ENCODE data around the gene ARHGAP20. TPM values are rescaled to one million over a fixed set of nuclear protein-coding genes. Genes with fewer than 3 reads are reported as not detected.

ARHGAP20 gene
- total and polyA plus RNA-seq, 2 of the 8 experiments (the other 6 are each of a cell fraction or from before 2014, with no cell fraction given): 0.05 to 0.28 TPM

- H2AK5ac ChIP-seq (ENCODE audit: low read depth, low read length): no peak overlapping the region
- no peak overlapping the region for H2BK120ac ChIP-seq (replicated peaks; ENCODE audit: low read depth, low read length)
- no peak overlapping the region for H3K9ac ChIP-seq (replicated peaks in 1 of 4; ENCODE audit: extremely low read depth in 1 of 4, low read depth in 3 of 4, low read length in 3 of 4)
- H2BK5ac ChIP-seq (ENCODE audit: low read depth, low read length): no peak overlapping the region
- FAIRE-seq (no peak), DNase-seq (ENCODE audit: low read depth in 1 of 2, low spot score in 2 of 2) (peak in 1 of 2 experiments; percentile 5)
- no peak overlapping the region for H2BK20ac ChIP-seq (ENCODE audit: low read length)
- no peak overlapping the region for H4K91ac ChIP-seq (replicated peaks; ENCODE audit: insufficient read length, low read length)
- H3K14ac ChIP-seq (ENCODE audit: insufficient read length): no peak overlapping the region
- H3K4me2 ChIP-seq (ENCODE audit: insufficient read depth in 1 of 2, low read depth in 2 of 2, low read length in 2 of 2): no peak overlapping the region
- H3K56ac ChIP-seq (replicated peaks; ENCODE audit: insufficient read length, low read depth, low read length): no peak overlapping the region
- H3K27ac ChIP-seq (ENCODE audit: low read depth, low read length): no peak overlapping the region
- TF ChIP-seq SUZ12 (IDR thresholded peaks at IDR 0.05; ENCODE audit: low read length) (no peak), CTCF (IDR thresholded peaks at IDR 0.05; ENCODE audit: control extremely low read depth in 1 of 3, insufficient read depth in 1 of 3, low read depth in 1 of 3, low read length in 3 of 3) (peak in 1 of 3 experiments; percentile 4; a peak in 1 of 4 replicates), TAF1 (IDR thresholded peaks at IDR 0.05; ENCODE audit: low read depth, low read length) (no peak), POU5F1 (IDR thresholded peaks at IDR 0.05; ENCODE audit: low read depth, low read length) (no peak), RNF2 (IDR thresholded peaks at IDR 0.05; ENCODE audit: borderline replicate concordance, low read depth, low read length, missing control alignments, poor library complexity, severe bottlenecking) (no peak), EGR1 (IDR thresholded peaks at IDR 0.05; ENCODE audit: borderline replicate concordance, low read depth, low read length) (no peak), RAD21 (IDR thresholded peaks at IDR 0.05 in 1 of 2, conservative IDR thresholded peaks at IDR 0.05 in 1 of 2; ENCODE audit: low read depth in 2 of 2, low read length in 2 of 2) (peak; percentile 28 to 45; a peak in 3 of 4 replicates), RFX5 (IDR thresholded peaks at IDR 0.05; ENCODE audit: borderline replicate concordance, low read depth, low read length) (no peak)
- H3K4ac ChIP-seq (replicated peaks; ENCODE audit: insufficient read length, low read depth, low read length): no peak overlapping the region
- H3K79me1 ChIP-seq (ENCODE audit: low read depth, low read length): no peaks in the 10 kb centered on the region
- no peak overlapping the region for H2BK15ac ChIP-seq (ENCODE audit: low read length)
- WGBS, 2 experiments (ENCODE audit: extremely low coverage in 1 of 2, insufficient coverage in 1 of 2, insufficient read length in 1 of 2, insufficient replicate concordance in 2 of 2, low coverage in 1 of 2, low lambda C conversion rate in 2 of 2, missing lambda C conversion rate in 1 of 2): 74% methylated on average over 6 of the region's 6 CpGs; no CpG with 5 or more reads in 1 of the 2 experiments
- no peaks in the 10 kb centered on the region for H3K36me3 ChIP-seq (ENCODE audit: control insufficient read depth in 2 of 4, insufficient read depth in 4 of 4, low read length in 3 of 4)
- H3K9me3 ChIP-seq (ENCODE audit: insufficient read depth in 2 of 2, low read depth in 1 of 2, low read length in 1 of 2): no peaks in the 10 kb centered on the region
- H2AFZ ChIP-seq (ENCODE audit: low read length): no peak overlapping the region
- H3K79me2 ChIP-seq (ENCODE audit: control insufficient read depth in 1 of 2, insufficient read depth in 2 of 2, low read length in 2 of 2): no peaks in the 10 kb centered on the region
- POLR2A ChIA-PET (ENCODE audit: partially characterized antibody): no interaction called here
- H3K27me3 ChIP-seq (replicated peaks in 1 of 4; ENCODE audit: control insufficient read depth in 3 of 4, extremely low read depth in 1 of 4, insufficient read depth in 3 of 4, low read length in 3 of 4): no peaks in the 10 kb centered on the region
- H4K5ac ChIP-seq (ENCODE audit: insufficient read length, low read depth, low read length): no peak overlapping the region
- no peak overlapping the region for H3K23ac ChIP-seq (ENCODE audit: insufficient read length)
- H4K20me1 ChIP-seq (replicated peaks in 1 of 2; ENCODE audit: control insufficient read depth in 1 of 2, insufficient read depth in 2 of 2, low read length in 2 of 2): no peaks in the 10 kb centered on the region
- CTCF ChIA-PET (ENCODE audit: partially characterized antibody): interaction anchor here (0.6 kb wide), 1 partner anchor 278 kb away, joined by 3 read pairs; no protein-coding TSS in a partner anchor
- no peak overlapping the region for H4K8ac ChIP-seq (ENCODE audit: extremely low read depth, insufficient read depth, low read length)
- H3K4me1 ChIP-seq (replicated peaks in 1 of 4; ENCODE audit: control insufficient read depth in 3 of 4, insufficient read depth in 4 of 4, low read length in 3 of 4): no peaks in the 10 kb centered on the region
- no peaks in the 10 kb centered on the region for H3K23me2 ChIP-seq (ENCODE audit: low read depth, low read length)
- no peak overlapping the region for H2BK12ac ChIP-seq (ENCODE audit: low read depth, low read length)
- no peak overlapping the region for H3K18ac ChIP-seq (ENCODE audit: extremely low read depth, low read length)
- H3K4me3 ChIP-seq (ENCODE audit: extremely low read depth in 1 of 4, insufficient read depth in 2 of 4, low read depth in 3 of 4, low read length in 4 of 4): no peak overlapping the region
Measured at GRCh38 chr11:110606415-110606814, 105.8 kb downstream of the ARHGAP20 start.

Data from H1 (cell line).